IPS-20b (cell line): ENCODE measurements around the gene SLC6A3.

Source experiments
- H3K27ac ChIP-seq: one replicate; pipeline ENCODE4 v1.5.1; 2013; ENCODE audit warnings: low read length
- H3K27me3 ChIP-seq: 2 replicates; pipeline ENCODE4 v1.6.1; 2013; ENCODE audit warnings: mild to moderate bottlenecking, low read length, inconsistent platforms; ENCODE audit not compliant: insufficient read depth
- H3K36me3 ChIP-seq: 2 replicates; pipeline ENCODE4 v1.6.1; 2013; ENCODE audit warnings: low read depth, mild to moderate bottlenecking, inconsistent platforms, low read length, moderate library complexity; ENCODE audit not compliant: insufficient read depth
- H3K4me1 ChIP-seq: 2 replicates; pipeline ENCODE4 v1.6.1; 2013; ENCODE audit warnings: mild to moderate bottlenecking, control low read depth, inconsistent platforms, low read length, moderate library complexity; ENCODE audit not compliant: insufficient read depth
- H3K4me3 ChIP-seq: 2 replicates; pipeline ENCODE4 v1.5.1; 2013; ENCODE audit warnings: mild to moderate bottlenecking, low read length, inconsistent platforms
- H3K9ac ChIP-seq: 2 replicates; pipeline ENCODE4 v1.6.1; 2013; ENCODE audit warnings: low read depth, mild to moderate bottlenecking, inconsistent platforms, low read length, moderate library complexity
- H3K9me3 ChIP-seq: 2 replicates; pipeline ENCODE4 v1.6.1; 2013; ENCODE audit warnings: mild to moderate bottlenecking, low read depth, low read length, inconsistent platforms; ENCODE audit not compliant: insufficient read depth

Gene SLC6A3

GRCh38 chr5:1413611-1414241, 31.5 kb downstream of the SLC6A3 start:
- Histone ChIP-seq H3K36me3 (no peaks in the 10 kb centered on the region), H3K27me3 (no peaks in the 10 kb centered on the region), H3K9ac (no peak overlapping the region)

GRCh38 chr5:1413211-1413610, 32.0 kb downstream of the SLC6A3 start:
- Histone ChIP-seq H3K9ac (no peak overlapping the region), H3K4me3 (no peak overlapping the region), H3K9me3 (no peaks in the 10 kb centered on the region), H3K27me3 (no peaks in the 10 kb centered on the region), H3K4me1 (peaks cover 6% of the 10 kb centered on the region; the same call in 1 of the 2 replicates), H3K36me3 (no peaks in the 10 kb centered on the region), H3K27ac (no peak overlapping the region)

More at GRCh38 chr5:1413611-1414241, 31.5 kb downstream of the SLC6A3 start:
- Histone ChIP-seq H3K9me3 (no peaks in the 10 kb centered on the region), H3K4me3 (no peak overlapping the region), H3K4me1 (peaks cover 6% of the 10 kb centered on the region; the same call in 1 of the 2 replicates), H3K27ac (no peak overlapping the region)

GRCh38 chr5:1412621-1413020, 32.6 kb downstream of the SLC6A3 start:
- no peak overlapping the region for H3K27ac ChIP-seq
- H3K9me3 ChIP-seq = no peaks in the 10 kb centered on the region
- H3K27me3 ChIP-seq = no peaks in the 10 kb centered on the region
- peaks cover 6% of the 10 kb centered on the region; the same call in 1 of the 2 replicates for H3K4me1 ChIP-seq
- H3K4me3 ChIP-seq = no peak overlapping the region
- H3K36me3 ChIP-seq = no peaks in the 10 kb centered on the region
- H3K9ac ChIP-seq = no peak overlapping the region

- no peaks in the 10 kb centered on the region for H3K9me3 ChIP-seq
- H3K27me3 ChIP-seq = no peaks in the 10 kb centered on the region
- no peak overlapping the region for H3K9ac ChIP-seq
- no peaks in the 10 kb centered on the region for H3K36me3 ChIP-seq
- peaks cover 6% of the 10 kb centered on the region; the same call in 1 of the 2 replicates for H3K4me1 ChIP-seq
- no peak overlapping the region for H3K27ac ChIP-seq
- H3K4me3 ChIP-seq = no peak overlapping the region
Observed at GRCh38 chr5:1412163-1412562, 33.1 kb downstream of the SLC6A3 start.

- no peaks in the 10 kb centered on the region for H3K27me3 ChIP-seq
Observed at GRCh38 chr5:1411099-1411498, 34.1 kb downstream of the SLC6A3 start.

GRCh38 chr5:1410156-1411014, 34.9 kb downstream of the SLC6A3 start:
- Histone ChIP-seq H3K9ac (no peak overlapping the region), H3K9me3 (no peaks in the 10 kb centered on the region), H3K27me3 (no peaks in the 10 kb centered on the region), H3K4me3 (no peak overlapping the region), H3K27ac (no peak overlapping the region), H3K36me3 (no peaks in the 10 kb centered on the region), H3K4me1 (peaks cover 6% of the 10 kb centered on the region; the same call in 1 of the 2 replicates)

More at GRCh38 chr5:1411099-1411498, 34.1 kb downstream of the SLC6A3 start:
- Histone ChIP-seq H3K4me1 (peaks cover 6% of the 10 kb centered on the region; the same call in 1 of the 2 replicates), H3K9me3 (no peaks in the 10 kb centered on the region), H3K4me3 (no peak overlapping the region), H3K9ac (no peak overlapping the region), H3K36me3 (no peaks in the 10 kb centered on the region), H3K27ac (no peak overlapping the region)

- Histone ChIP-seq H3K4me3 (no peak overlapping the region), H3K9ac (no peak overlapping the region), H3K9me3 (no peaks in the 10 kb centered on the region), H3K27ac (no peak overlapping the region), H3K36me3 (no peaks in the 10 kb centered on the region), H3K4me1 (peaks cover 6% of the 10 kb centered on the region; the same call in 1 of the 2 replicates), H3K27me3 (no peaks in the 10 kb centered on the region)
Observed at GRCh38 chr5:1409381-1410110, 35.7 kb downstream of the SLC6A3 start.

- H3K36me3 ChIP-seq = no peaks in the 10 kb centered on the region
- no peaks in the 10 kb centered on the region for H3K4me1 ChIP-seq
- H3K27ac ChIP-seq = no peak overlapping the region
- H3K9ac ChIP-seq = no peak overlapping the region
- H3K27me3 ChIP-seq = no peaks in the 10 kb centered on the region
- no peaks in the 10 kb centered on the region for H3K9me3 ChIP-seq
- no peak overlapping the region for H3K4me3 ChIP-seq
Observed at GRCh38 chr5:1406681-1407640, 38.3 kb downstream of the SLC6A3 start.

GRCh38 chr5:1405539-1406530, 39.4 kb downstream of the SLC6A3 start:
- no peaks in the 10 kb centered on the region for H3K36me3 ChIP-seq
- no peaks in the 10 kb centered on the region for H3K27me3 ChIP-seq
- H3K9ac ChIP-seq = no peak overlapping the region
- H3K4me1 ChIP-seq = no peaks in the 10 kb centered on the region
- no peak overlapping the region for H3K4me3 ChIP-seq
- H3K27ac ChIP-seq = no peak overlapping the region
- H3K9me3 ChIP-seq = no peaks in the 10 kb centered on the region

- Histone ChIP-seq H3K4me3 (no peak overlapping the region), H3K36me3 (no peaks in the 10 kb centered on the region), H3K27me3 (no peaks in the 10 kb centered on the region), H3K27ac (no peak overlapping the region), H3K9ac (no peak overlapping the region), H3K4me1 (no peaks in the 10 kb centered on the region), H3K9me3 (no peaks in the 10 kb centered on the region)
Observed at GRCh38 chr5:1405121-1405520, 40.1 kb downstream of the SLC6A3 start.
